Uterus (tissue), 2 donors: Measurements from ENCODE around the gene IL31.

ENCODE experiments used
- CTCF ChIP-seq, 4 experiments: fragments of 200-600 bp in 2 of 4; fragments of 450-650 bp in 2 of 4; sonication (generic) in 2 of 4; IDR thresholded peaks; one replicate each; pipeline ENCODE4 v1.5.1; 2016 to 2019; ENCODE audit warnings: antibody characterized with exemption in 4 of 4, mild to moderate bottlenecking in 2 of 4, moderate library complexity in 1 of 4
- POLR2A ChIP-seq, 2 donors: fragments of 450-650 bp; IDR thresholded peaks; one replicate each; pipeline ENCODE4 v1.6.1; 2016; ENCODE audit warnings: antibody characterized with exemption in 2 of 2, mild to moderate bottlenecking in 1 of 2, moderate library complexity in 1 of 2

GRCh38 chr12:122125452-122126341, 48.3 kb downstream of the IL31 start:
- TF ChIP-seq CTCF (IDR thresholded peaks at IDR 0.05) (no peak), POLR2A (IDR thresholded peaks at IDR 0.05) (no peak)
